IMR-90 (cell line): ENCODE measurements around the gene CCDC167. TPM values are rescaled to one million over a fixed set of nuclear protein-coding genes. Genes with fewer than 3 reads are reported as not detected.

Source experiments
- ATAC-seq: fragments of 200-7000 bp; cut with Tn5 transposase; 2 replicates; pipeline ENCODE4 v1.9.1; 2020; ENCODE audit warnings: low read depth, mild to moderate bottlenecking, moderate library complexity
- BruUV-seq: library from RNA; stranded (reverse); fragments of 400-500 nt; replicated peaks from 2 replicates; lab custom pipeline; 2021; lab: Mats Ljungman, UMichigan
- CTCF ChIA-PET: fragments of 300-600 bp; formaldehyde crosslinking; extraction: SDS; loops from one replicate; lab custom pipeline; 2021; ENCODE audit warnings: antibody characterized with exemption; lab: Yijun Ruan, JAX
- POLR2A ChIA-PET: fragments of 300-600 bp; sonication (Branson Sonifier 250); formaldehyde crosslinking; loops from one replicate; lab custom pipeline; 2022; ENCODE audit warnings: antibody characterized with exemption; ENCODE audit not compliant: unreplicated experiment; lab: Charles Lee
- DNase-seq: peaks from one replicate; pipeline ENCODE4 v3.0.0; 2013
- H2AFZ ChIP-seq: replicated peaks from 2 replicates; pipeline ENCODE3; 2013; ENCODE audit warnings: low read length, mild to moderate bottlenecking; ENCODE audit not compliant: poor library complexity
- H2AK5ac ChIP-seq: 2 replicates; pipeline ENCODE4 v1.6.1; 2013; ENCODE audit warnings: low read depth, low read length, inconsistent platforms
- H2AK9ac ChIP-seq: replicated peaks from 2 replicates; pipeline ENCODE3; 2013; ENCODE audit warnings: mild to moderate bottlenecking, low read depth, low read length, moderate library complexity; ENCODE audit not compliant: poor library complexity
- H2BK120ac ChIP-seq: 2 replicates; pipeline ENCODE4 v1.6.1; 2013; ENCODE audit warnings: low read depth, low read length, inconsistent platforms
- H2BK15ac ChIP-seq: 3 replicates; pipeline ENCODE4 v1.6.1; 2013; ENCODE audit warnings: low read depth, low read length, inconsistent platforms
- H2BK20ac ChIP-seq: 2 replicates; pipeline ENCODE4 v1.6.1; 2013; ENCODE audit warnings: low read depth, mild to moderate bottlenecking, inconsistent platforms, low read length, moderate library complexity
- H2BK5ac ChIP-seq: 2 replicates; pipeline ENCODE4 v1.6.1; 2013; ENCODE audit warnings: mild to moderate bottlenecking, low read depth, low read length, inconsistent platforms; ENCODE audit not compliant: poor library complexity, severe bottlenecking
- H3K14ac ChIP-seq: replicated peaks from 2 replicates; pipeline ENCODE4 v1.6.1; 2013; ENCODE audit warnings: low read depth, low read length, inconsistent platforms
- H3K18ac ChIP-seq: 2 replicates; pipeline ENCODE4 v1.6.1; 2013; ENCODE audit warnings: low read depth, low read length, control low read depth
- H3K23ac ChIP-seq: 2 replicates; pipeline ENCODE4 v1.6.1; 2013; ENCODE audit warnings: low read depth, low read length, inconsistent platforms
- H3K27ac ChIP-seq: 2 replicates; pipeline ENCODE4 v1.5.1; 2013; ENCODE audit warnings: mild to moderate bottlenecking, control low read depth, low read length; ENCODE audit not compliant: insufficient read depth
- H3K27me3 ChIP-seq: 2 replicates; pipeline ENCODE4 v1.6.1; 2013; ENCODE audit warnings: low read length; ENCODE audit not compliant: control insufficient read depth, insufficient read depth
- H3K36me3 ChIP-seq: 2 replicates; pipeline ENCODE4 v1.6.1; 2013; ENCODE audit warnings: low read length, mixed read lengths; ENCODE audit not compliant: control insufficient read depth, insufficient read depth
- H3K4ac ChIP-seq: 2 replicates; pipeline ENCODE4 v1.6.1; 2013; ENCODE audit warnings: low read depth, low read length, inconsistent platforms
- H3K4me1 ChIP-seq: 2 replicates; pipeline ENCODE4 v1.6.1; 2013; ENCODE audit warnings: low read length, mixed read lengths; ENCODE audit not compliant: control insufficient read depth, insufficient read depth
- H3K4me2 ChIP-seq: 2 replicates; pipeline ENCODE4 v1.6.1; 2013; ENCODE audit warnings: low read depth, mild to moderate bottlenecking, control low read depth, low read length, moderate library complexity
- H3K4me3 ChIP-seq: 2 replicates; pipeline ENCODE4 v1.5.1; 2013; ENCODE audit warnings: low read depth, mild to moderate bottlenecking, control low read depth, low read length, moderate library complexity; ENCODE audit not compliant: insufficient read depth
- H3K56ac ChIP-seq: 2 replicates; pipeline ENCODE4 v1.6.1; 2013; ENCODE audit warnings: low read length, inconsistent platforms; ENCODE audit not compliant: insufficient read depth; ENCODE audit errors: extremely low read depth
- H3K79me1 ChIP-seq, 2 experiments: 2 replicates each; pipeline ENCODE4 v1.6.1; 2013; ENCODE audit warnings: low read length in 2 of 2, inconsistent platforms in 1 of 2, low read depth in 1 of 2
- H3K9ac ChIP-seq: 2 replicates; pipeline ENCODE4 v1.6.1; 2013; ENCODE audit warnings: low read depth, low read length, control low read depth
- H3K9me1 ChIP-seq: 2 replicates; pipeline ENCODE4 v1.6.1; 2013; ENCODE audit warnings: low read length, inconsistent platforms; ENCODE audit not compliant: insufficient read depth
- H3K9me3 ChIP-seq: 2 replicates; pipeline ENCODE4 v1.6.1; 2013; ENCODE audit warnings: low read length; ENCODE audit not compliant: control insufficient read depth, insufficient read depth
- H4K20me1 ChIP-seq: 2 replicates; pipeline ENCODE4 v1.6.1; 2013; ENCODE audit warnings: low read length, inconsistent platforms; ENCODE audit not compliant: insufficient read depth
- H4K5ac ChIP-seq: 2 replicates; pipeline ENCODE4 v1.6.1; 2013; ENCODE audit warnings: mild to moderate bottlenecking, low read depth, low read length, control low read depth
- H4K8ac ChIP-seq, 2 experiments: 2 replicates each; pipeline ENCODE4 v1.6.1; 2013; ENCODE audit warnings: low read depth in 2 of 2, low read length in 2 of 2, control low read depth in 1 of 2, inconsistent platforms in 1 of 2
- H4K91ac ChIP-seq: 2 replicates; pipeline ENCODE4 v1.6.1; 2013; ENCODE audit warnings: low read depth, low read length, inconsistent platforms; ENCODE audit not compliant: insufficient read depth
- NFE2L2 ChIP-seq: fragments of 150-350 bp; IDR thresholded peaks from 2 replicates; pipeline ENCODE4 v1.6.1; 2016; ENCODE audit warnings: low read depth, mild to moderate bottlenecking, low read length
- WGBS, 2 experiments: methylation state at CpG; one replicate each; pipeline versions ENCODE4 v1.1.5 to v1.1.7; 2013; ENCODE audit warnings: missing lambda C conversion rate in 2 of 2; ENCODE audit not compliant: insufficient read length in 1 of 2; ENCODE audit errors: extremely low coverage in 2 of 2; 5-methylcytosine and 5-hydroxymethylcytosine counted together
- dilution Hi-C: fragments of 300-500 bp; cut with HindIII; formaldehyde crosslinking; loops from one replicate; pipeline ENCODE4 v1.14.3; 2018; ENCODE audit warnings: low sequenced_read_pairs; ENCODE audit not compliant: unreplicated experiment
- in situ Hi-C: fragments of 300-500 bp; cut with MboI; formaldehyde crosslinking; loops from 3 replicates; pipeline ENCODE4 v1.14.3; 2019; ENCODE audit warnings: low sequenced_read_pairs, inconsistent platforms, mixed read lengths
- intact Hi-C: fragments of 100-400 bp; cut with micrococcal nuclease; formaldehyde crosslinking; loops from 2 replicates; pipeline ENCODE4 v1.10.0; 2022
- polyA plus RNA-seq, 3 experiments: library from polyadenylated mRNA; depleted of rRNA; stranded (reverse); fragments of >200 nt; gene quantifications; 2 replicates each; pipeline ENCODE4 v1.2.3, GENCODE V29; 2012; ENCODE audit warnings: low replicate concordance in 1 of 3
- total RNA-seq: library from RNA; depleted of rRNA; stranded (reverse); fragments of >200 nt; gene quantifications from 2 replicates; pipeline ENCODE4 v1.2.3, GENCODE V29; 2012

CCDC167 gene
- total and polyA plus RNA-seq, 2 of the 4 experiments (the other 2 are of a cell fraction) = 35.8 to 96.8 TPM

DNA sequence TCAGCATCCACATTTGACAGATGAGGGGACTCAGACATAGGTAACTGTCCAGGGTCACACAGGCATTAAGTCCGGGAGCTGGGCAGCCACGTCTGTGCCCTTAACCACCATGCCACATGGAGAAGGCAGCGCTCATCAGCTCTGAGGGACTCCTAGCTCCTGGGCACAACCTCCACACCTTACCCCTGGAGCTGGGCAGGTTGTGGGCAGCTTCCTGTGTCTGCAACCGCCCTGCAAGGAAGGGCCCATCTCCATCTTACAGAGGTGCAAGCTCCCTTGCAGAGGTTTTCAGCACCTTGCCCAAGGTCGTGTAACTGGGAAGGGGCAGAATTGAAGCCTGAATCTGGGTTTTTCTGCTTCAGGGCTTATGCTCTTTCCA lies 7.9 kb downstream of the CCDC167 start:
- dilution Hi-C loops = no loop called here
- no peak overlapping the region for H2BK15ac ChIP-seq

More for the DNA sequence above, 7.9 kb downstream of the CCDC167 start:
- POLR2A ChIA-PET = no interaction called here
- H3K18ac ChIP-seq = no peak overlapping the region
- no peak overlapping the region for H3K4ac ChIP-seq
- H2BK20ac ChIP-seq = no peak overlapping the region
- H4K91ac ChIP-seq = no peak overlapping the region
- no peak overlapping the region for H2AK9ac ChIP-seq
- H3K56ac ChIP-seq = no peak overlapping the region
- H4K5ac ChIP-seq = no peak overlapping the region
- ATAC-seq (no peak), DNase-seq (no peak)
- CTCF ChIA-PET = interaction anchor here (1.1 kb wide), 2 partner anchors 8 to 74 kb away, joined by 4 to 5 read pairs; partner anchors contain the start of gene CCDC167
- no peak overlapping the region for H3K9ac ChIP-seq
- H2BK120ac ChIP-seq = no peak overlapping the region
- no peak overlapping the region for H2AK5ac ChIP-seq
- in situ Hi-C loops (no loop called here), intact Hi-C loops (loop anchor here (10.0 kb wide), 1 partner anchor 513 kb away; no protein-coding TSS in a partner anchor)
- no peak overlapping the region for H3K27ac ChIP-seq
- TF ChIP-seq NFE2L2 = no peak
- H3K23ac ChIP-seq = 0 out of 2 replicates have a peak overlapping the region, but pooled peaks have one; percentile 43
- H3K4me2 ChIP-seq = no peak overlapping the region
- H2AFZ ChIP-seq = no peak overlapping the region
- peaks cover 0 to 36% of the 10 kb centered on the region in 2 experiments for H3K79me1 ChIP-seq
- no TSS peak for BruUV-seq
- WGBS, 2 experiments = 80% methylated on average over 3 of the region's 5 CpGs; no CpG with 5 or more reads in 1 of the 2 experiments
- H3K9me3 ChIP-seq = no peaks in the 10 kb centered on the region
- H3K36me3 ChIP-seq = no peaks in the 10 kb centered on the region
- H3K4me3 ChIP-seq = no peak overlapping the region
- peaks cover 6% of the 10 kb centered on the region for H3K9me1 ChIP-seq
- H4K8ac ChIP-seq = no peak overlapping the region
- no peaks in the 10 kb centered on the region for H3K27me3 ChIP-seq
- H3K14ac ChIP-seq = no peak overlapping the region
- H3K4me1 ChIP-seq = no peaks in the 10 kb centered on the region
- no peak overlapping the region for H2BK5ac ChIP-seq
- H4K20me1 ChIP-seq = peaks cover 6% of the 10 kb centered on the region
